Measurements from ENCODE around the gene ASCC1. TPM values are rescaled to one million over a fixed set of nuclear protein-coding genes. Genes with fewer than 3 reads are reported as not detected.

The ASCC1 gene
- total and polyA plus RNA-seq, 2 of the 13 experiments (the other 11 are each of a cell fraction or from before 2014, with no cell fraction given): 21.6 to 30.1 TPM

GRCh38 chr10:72056932-72057751 is 158.9 kb downstream of the ASCC1 start (continued):
- peak; percentile 47; the same call in 1 of the 2 replicates for TF ChIP-seq DRAP1 (CRISPR knock-in tag; IDR thresholded peaks at IDR 0.05)
- TF ChIP-seq E2F5 (CRISPR knock-in tag; conservative IDR thresholded peaks at IDR 0.05): no peak
- TF ChIP-seq TBX3 (IDR thresholded peaks at IDR 0.05; ENCODE audit: borderline replicate concordance): 0 out of 2 replicates have a peak, but pooled peaks have one; percentile 18
- TF ChIP-seq KMT2B (CRISPR knock-in tag; IDR thresholded peaks at IDR 0.05): no peak
- peak; percentile 48 for TF ChIP-seq TEAD3 (CRISPR knock-in tag; optimal IDR thresholded peaks at IDR 0.05; ENCODE audit: borderline replicate concordance)
- 0 out of 2 replicates have a peak, but pooled peaks have one; percentile 45 for TF ChIP-seq KDM3A (CRISPR knock-in tag; IDR thresholded peaks at IDR 0.05; ENCODE audit: low read depth)
- TF ChIP-seq SUZ12 (IDR thresholded peaks at IDR 0.05; ENCODE audit: low read depth, low read length): no peak
- peak; percentile 71 for TF ChIP-seq NCOA2 (CRISPR knock-in tag; IDR thresholded peaks at IDR 0.05)
- TF ChIP-seq DMAP1 (CRISPR knock-in tag; IDR thresholded peaks at IDR 0.05): peak; percentile 15; the same call in 1 of the 2 replicates
- 0 out of 2 replicates have a peak, but pooled peaks have one; percentile 21 for TF ChIP-seq THAP11 (CRISPR knock-in tag; IDR thresholded peaks at IDR 0.05)
- 0 out of 2 replicates have a peak, but pooled peaks have one; percentile 30 for TF ChIP-seq POGK (CRISPR knock-in tag; conservative IDR thresholded peaks at IDR 0.05)
- no peak for TF ChIP-seq ZFAT (CRISPR knock-in tag; conservative IDR thresholded peaks at IDR 0.05)
- TF ChIP-seq MED1 (CRISPR knock-in tag; IDR thresholded peaks at IDR 0.05): peak; percentile 77
- peak; percentile 74 for TF ChIP-seq ELF3 (CRISPR knock-in tag; IDR thresholded peaks at IDR 0.05)
- no peak for TF ChIP-seq SKIL (CRISPR knock-in tag; IDR thresholded peaks at IDR 0.05; ENCODE audit: borderline replicate concordance)
- peak; percentile 64; the same call in 1 of the 2 replicates for TF ChIP-seq HOXA5 (CRISPR knock-in tag; IDR thresholded peaks at IDR 0.05)
- TF ChIP-seq THRA (CRISPR knock-in tag; IDR thresholded peaks at IDR 0.05; ENCODE audit: borderline replicate concordance): peak; percentile 56; the same call in 1 of the 2 replicates
- TF ChIP-seq NR2F6 (IDR thresholded peaks at IDR 0.05): no peak; the same call in 1 of the 2 replicates
- TF ChIP-seq NR2F6 (CRISPR knock-in tag; IDR thresholded peaks at IDR 0.05): peak; percentile 70
- TF ChIP-seq TFDP1 (CRISPR knock-in tag; IDR thresholded peaks at IDR 0.05; ENCODE audit: borderline replicate concordance): peak; percentile 81; the same call in 1 of the 2 replicates
- TF ChIP-seq HOXA3 (CRISPR knock-in tag; IDR thresholded peaks at IDR 0.05): peak; percentile 88
- TF ChIP-seq MTA1 (CRISPR knock-in tag; IDR thresholded peaks at IDR 0.05; ENCODE audit: borderline replicate concordance): peak; percentile 84; the same call in 1 of the 2 replicates
- peak; percentile 63; the same call in 1 of the 2 replicates for TF ChIP-seq ZMYM3 (CRISPR knock-in tag; IDR thresholded peaks at IDR 0.05)

Data from HepG2 (cell line).